ENCODE results near the gene CRYGD.
"Not testable (repeated sequence)": the region's sequence is repeated elsewhere in the genome, so short reads cannot be mapped to it uniquely, and the experiment has no call there.

The CRYGD gene

DNA sequence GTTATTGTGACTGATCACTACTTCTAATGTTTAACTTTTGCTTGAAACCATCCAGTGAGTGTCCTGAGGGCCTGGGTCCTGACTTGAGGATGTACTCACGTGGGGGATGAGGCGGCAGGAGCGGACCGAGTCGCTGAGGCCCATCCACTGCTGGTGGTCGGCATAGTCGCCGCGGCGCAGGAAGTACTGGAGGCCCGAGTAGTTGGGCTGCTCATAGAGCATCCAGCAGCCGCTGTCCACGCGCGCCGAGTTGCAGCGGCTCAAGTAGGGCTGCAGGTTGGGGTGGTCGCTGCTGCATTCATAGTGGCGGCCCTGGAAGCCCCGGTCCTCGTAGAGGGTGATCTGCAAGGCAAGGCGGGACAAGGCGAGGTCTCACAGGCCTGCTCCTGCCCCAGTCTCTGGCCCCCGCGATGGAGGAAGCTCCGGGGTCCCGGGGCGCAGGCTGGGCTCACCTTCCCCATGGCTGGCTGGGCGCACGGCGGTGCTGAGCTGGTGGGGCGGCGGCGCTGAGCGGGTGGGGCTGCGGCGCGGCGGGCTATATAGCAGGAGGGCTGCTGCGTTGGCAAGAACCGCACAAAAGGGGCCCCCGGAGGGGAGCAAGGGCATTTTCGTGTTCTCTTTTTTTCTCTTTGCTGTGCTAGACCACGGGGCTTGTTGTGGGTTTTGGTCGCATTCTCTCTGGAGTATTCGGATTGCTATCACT lies at the start of gene CRYGD:
CRYGD (minus strand) TSS at position 512 of the 703 bp plus-strand sequence; CDS start at position 461, 51 bp downstream.
- not testable (repeated sequence) for DNase-seq (ENCODE audit: low spot score)

DNA sequence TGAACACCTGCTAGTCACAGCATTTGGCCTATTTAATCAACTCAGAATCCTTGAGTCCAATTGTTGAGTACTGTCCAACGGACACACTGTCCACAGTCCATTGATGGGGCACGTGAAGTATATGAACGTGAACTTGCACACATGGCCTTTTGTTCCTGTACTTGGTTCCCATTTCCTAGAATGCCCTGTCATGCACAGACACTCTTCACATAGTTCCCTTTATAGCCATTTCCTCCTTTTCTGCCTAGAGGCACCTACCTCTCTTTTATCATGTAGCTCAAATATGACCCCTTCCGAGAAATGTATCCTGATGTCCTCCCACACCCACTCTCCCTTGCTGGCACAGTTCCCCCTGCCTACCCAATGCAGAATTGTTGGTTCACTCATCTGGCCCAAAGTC lies 47.8 kb upstream of the CRYGD start:
- DNase-seq (ENCODE audit: low spot score) = no peak

DNA sequence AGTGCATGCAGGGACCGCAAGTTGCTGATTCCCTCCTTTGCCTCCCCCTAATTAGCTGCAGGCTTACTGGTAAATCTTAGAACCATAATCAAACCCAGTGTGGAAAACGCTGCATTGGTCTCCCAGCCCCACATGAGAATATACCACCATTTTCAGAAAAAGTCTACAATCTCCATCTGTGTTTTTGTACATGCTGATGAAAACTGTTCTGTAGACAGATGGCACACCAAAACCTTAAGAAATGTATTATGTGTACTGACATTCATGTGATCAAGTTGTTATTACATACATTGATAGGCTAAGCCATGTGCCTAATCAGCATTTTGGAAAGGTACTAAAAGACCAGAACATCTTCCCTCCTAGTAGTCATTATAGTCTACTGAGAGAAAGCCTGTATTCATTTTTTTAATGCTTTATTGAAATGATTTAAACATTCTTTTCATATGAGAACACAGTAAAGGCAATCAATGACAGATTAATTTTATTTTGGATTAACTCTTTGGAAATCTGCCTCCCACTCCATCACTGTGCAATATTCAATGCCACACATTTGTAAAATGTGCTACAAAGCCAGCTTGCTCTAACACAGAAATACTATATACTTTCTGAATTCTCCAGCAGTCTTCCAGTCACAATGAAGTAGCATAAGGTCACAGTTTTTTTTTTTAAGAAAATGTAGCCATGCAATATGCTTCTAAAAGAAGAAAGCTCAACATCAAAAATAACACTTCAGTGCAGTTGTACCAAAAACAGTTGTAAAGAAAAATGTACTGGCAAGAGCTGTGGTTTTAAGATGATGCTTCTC lies 40.8 kb upstream of the CRYGD start:
- DNase-seq (ENCODE audit: low spot score) = no peak

DNA sequence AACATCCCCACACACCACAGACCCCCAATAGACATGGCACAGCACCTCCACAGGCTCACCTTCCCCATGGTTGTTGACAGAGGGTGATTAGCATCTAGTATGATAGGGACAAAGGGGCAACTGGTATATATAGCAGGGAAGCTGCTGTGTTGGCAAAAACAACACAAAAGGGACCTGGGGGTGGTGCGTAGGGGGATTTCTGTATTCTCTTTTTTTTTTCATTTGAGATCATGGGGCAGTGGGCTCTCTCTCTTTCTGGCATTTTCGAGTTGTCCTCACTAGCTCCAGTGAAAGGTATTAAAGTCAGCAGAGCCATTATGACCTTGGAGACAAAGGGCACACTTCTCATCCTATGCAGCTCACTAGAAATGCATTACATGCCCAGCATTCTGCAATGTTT lies 39.2 kb upstream of the CRYGD start, which contains the start of gene CRYGA:
CRYGA (minus strand) TSS at position 101 of the 400 bp plus-strand sequence; CDS start at position 68, 33 bp downstream.
- no peak for DNase-seq (ENCODE audit: low spot score)

DNA sequence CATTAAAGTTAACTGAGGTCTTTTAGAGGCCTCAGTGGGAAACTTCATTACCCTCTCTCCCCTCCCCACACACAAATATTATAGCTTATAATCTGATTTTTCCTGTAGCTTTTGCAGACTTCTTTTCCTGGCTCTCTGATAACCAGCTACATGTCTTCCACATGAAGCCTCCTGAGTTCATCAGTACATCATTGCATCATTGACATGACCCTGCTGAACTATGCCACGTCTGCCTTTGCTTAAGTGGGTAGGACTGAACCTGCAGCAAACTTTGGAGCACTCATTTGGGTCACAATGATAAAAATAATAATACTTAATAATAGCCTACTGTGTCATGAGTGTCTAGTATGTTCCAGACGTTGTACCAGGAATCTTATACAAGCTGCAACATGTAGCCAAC lies 32.1 kb upstream of the CRYGD start:
- no peak for DNase-seq (ENCODE audit: low spot score)

DNA sequence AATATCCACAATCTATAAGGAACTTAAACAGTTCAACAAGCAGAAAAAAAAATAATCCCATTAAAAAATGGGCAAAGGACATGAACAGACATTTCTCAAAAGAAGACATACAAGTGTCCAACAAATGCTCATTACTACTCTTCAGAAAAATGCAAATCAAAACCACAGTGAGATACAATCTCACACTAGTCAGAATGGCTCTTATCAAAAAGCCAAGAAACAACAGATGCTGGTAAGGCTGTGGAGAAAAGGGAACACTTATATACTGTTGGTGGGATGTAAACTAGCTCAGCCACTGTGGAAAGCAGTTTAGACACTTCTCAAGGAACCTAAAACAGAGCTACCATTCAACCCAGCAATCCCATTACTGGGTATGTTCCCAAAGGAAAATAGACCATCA lies 28.8 kb upstream of the CRYGD start:
- DNase-seq (ENCODE audit: low spot score) = no peak

DNA sequence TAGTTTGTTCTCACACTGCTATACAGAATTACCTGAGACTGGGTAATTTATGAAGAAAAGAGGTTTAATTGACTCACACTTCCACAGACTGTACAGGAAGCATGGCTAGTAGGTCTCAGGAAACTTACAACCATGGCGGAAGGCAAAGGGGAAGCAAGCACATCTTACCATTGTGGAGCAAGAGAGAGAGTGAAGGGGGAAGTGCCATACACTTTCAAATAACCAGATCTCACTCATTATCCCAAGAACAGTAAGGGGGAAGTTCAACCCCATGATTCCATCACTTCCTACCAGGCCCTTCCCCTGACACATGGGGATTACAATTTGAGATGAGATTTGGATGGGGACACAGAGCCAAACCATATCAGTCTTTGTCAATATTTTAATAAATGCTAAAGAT lies 26.6 kb upstream of the CRYGD start:
- DNase-seq (ENCODE audit: low spot score) = no peak

DNA sequence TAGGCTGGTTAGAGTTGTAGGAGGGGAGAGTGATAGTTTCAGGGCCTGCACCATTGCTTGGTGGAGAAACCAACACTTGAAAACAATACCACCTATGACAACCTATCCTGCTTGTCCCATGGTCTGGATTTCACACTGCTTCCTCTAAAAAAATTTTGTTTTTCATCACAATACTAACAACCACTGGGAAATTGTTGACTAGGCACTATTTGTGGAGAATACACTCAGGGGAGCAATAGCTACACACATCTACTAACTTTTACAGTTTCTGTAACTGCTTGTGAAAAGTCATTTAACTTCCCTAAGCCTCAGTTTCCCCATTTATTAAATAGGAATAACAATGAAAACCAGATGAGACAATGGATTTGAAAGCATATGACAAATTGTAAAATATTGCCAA lies 25.8 kb upstream of the CRYGD start:
- DNase-seq (ENCODE audit: low spot score) = no peak

DNA sequence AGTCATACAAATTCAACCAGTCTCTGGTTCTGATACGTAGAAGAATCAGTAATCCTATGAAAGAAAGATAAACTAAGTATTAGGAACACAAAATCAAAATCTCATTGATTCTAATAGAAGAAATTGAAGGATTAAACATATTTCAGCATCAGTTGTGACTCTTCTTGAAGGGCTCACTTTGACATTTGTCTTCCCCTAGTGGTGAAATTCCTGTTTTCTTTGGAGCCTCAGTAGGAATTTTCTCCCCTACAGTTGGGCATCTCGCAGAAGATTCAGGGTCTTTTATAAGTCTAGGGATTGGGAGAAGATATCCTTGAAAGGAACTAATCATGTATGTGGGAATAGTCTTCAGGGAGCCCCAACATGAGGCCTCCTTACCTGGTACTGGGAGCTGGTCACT lies 24.5 kb upstream of the CRYGD start:
- no peak for DNase-seq (ENCODE audit: low spot score)

DNA sequence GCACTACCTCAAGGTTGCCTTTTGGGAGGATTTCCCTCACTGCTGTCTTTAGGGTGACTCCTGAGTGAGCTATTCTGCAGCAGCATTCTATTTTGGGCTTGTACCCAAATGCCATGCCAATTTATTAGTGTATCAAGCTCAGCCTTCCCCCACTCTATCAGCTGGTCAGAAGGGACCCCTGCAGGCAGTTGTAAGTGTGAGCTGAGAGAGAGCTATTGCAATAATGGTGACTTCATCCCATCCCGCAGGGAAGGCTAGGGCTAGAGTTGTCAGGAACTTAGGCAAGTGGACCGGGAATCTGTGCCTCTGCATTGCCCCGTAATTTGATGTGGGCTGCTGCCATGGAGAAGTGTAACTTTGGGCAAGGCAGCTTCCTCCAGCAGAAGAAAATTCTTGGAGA lies 23.4 kb upstream of the CRYGD start:
- DNase-seq (ENCODE audit: low spot score) = no peak

DNA sequence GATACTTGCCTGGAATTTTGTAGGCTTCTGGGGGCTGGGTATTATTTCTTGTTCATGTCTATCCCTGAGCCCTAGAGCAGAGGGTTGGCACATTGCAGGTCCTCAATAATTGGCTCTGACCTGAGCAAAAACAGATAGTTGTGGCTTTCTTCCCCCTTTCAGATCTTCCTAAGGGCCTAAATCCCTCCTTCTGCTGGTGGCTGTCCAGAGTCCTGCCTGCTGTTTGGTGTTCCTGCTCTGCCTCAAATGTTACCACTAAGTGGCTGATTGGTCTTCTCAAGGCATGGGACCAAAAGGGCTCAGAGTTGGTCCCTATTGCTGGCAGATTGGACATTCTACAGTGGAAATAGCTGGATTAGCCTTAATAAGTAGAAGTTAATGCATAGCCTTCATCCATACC lies 22.7 kb upstream of the CRYGD start:
- DNase-seq (ENCODE audit: low spot score) = no peak

DNA sequence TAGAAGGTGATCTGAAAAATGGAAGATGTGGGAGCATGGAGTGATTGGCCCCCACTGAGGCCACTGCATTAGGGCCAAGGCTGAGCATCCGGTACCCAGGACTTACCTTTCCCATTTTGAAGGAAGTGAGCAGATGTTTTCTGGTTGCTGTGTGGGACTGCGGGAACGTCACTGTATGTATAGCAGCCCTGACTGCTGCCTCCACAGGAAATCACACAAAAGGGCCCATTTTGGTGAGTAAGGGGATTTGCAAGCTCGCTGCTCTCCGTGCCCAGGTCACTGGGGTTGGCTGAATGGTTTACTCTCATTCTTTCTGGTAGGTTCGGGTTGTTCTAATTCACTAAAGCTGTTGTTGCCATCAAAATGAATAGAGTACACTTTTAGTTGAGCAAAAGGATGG lies 21.7 kb upstream of the CRYGD start, which contains the start of gene CRYGB:
CRYGB (minus strand) TSS at position 153 of the 400 bp plus-strand sequence; CDS start at position 115, 38 bp downstream.
- DNase-seq (ENCODE audit: low spot score) = no peak

DNA sequence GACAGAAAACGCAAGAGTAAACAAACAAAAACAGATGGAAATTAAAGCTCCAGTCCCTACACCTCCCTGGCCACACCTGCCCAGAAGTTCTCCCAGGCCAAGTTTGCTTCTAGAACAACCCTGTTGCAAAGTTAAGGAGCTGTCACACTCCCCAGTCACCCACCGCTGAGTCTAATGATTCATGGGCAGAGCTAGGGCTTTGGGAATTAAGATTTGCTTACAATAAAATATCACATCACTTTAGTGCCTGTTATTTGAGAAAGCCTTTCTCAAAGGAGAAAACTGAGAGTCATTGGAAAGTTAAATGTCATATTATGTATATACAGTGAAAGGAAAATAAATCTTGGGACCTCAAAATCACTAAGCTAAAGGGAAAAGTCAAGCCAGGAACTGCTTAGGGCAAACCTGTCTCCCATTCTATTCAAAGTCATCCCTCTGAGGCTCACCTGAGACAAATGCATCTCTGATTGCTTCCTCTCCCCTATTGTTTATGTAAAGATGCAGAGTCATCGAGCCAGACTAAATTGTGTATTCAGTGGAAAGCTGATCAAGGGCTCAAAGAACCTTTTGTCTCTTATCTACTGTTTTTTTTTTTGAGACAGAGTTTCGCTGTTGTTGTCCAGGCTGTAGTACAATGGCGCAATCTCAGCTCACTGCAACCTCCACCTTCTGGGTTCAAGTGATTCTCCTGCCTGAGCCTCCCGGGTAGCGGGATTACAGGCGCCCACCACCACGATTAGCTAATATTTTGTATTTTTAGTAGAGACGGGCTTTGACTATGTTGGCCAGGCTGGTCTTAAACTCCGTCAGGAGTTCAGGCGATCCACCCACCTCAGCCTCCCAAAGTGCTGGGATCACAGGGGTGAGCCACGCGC lies 18.8 kb upstream of the CRYGD start:
- no peak for DNase-seq (ENCODE audit: low spot score)

DNA sequence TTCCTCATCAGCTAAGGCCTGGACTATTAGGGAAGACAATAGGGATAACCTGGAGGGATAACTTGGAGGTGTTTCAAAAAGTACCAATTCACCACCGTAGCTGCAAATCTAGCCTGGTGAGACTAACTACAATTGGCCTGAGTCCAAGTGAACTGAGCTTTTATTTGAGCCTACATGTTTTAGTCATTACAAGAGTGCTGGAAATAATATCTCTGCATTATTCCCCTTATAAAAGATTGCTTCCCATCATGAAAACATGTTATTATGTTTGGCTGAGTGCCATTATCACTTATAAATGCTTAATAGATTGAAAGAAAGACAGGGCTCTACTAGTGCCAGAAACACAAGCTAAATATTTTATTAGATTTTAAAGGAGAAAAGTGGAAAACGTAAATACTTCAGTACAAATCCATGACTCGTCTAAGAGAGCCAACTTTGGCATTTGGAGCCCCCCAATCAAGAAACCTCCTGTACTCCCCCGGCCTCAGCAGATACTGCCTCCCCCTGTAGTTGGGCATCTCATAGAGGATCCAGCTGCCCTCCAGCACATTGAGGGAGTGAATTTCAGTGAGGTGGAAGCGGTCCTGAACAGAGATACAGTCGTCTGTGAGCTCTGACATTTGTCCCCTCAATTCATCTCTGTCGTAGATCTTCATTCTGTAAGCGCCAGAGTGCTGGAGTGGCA lies 18.1 kb upstream of the CRYGD start:
- no peak for DNase-seq (ENCODE audit: low spot score)

DNA sequence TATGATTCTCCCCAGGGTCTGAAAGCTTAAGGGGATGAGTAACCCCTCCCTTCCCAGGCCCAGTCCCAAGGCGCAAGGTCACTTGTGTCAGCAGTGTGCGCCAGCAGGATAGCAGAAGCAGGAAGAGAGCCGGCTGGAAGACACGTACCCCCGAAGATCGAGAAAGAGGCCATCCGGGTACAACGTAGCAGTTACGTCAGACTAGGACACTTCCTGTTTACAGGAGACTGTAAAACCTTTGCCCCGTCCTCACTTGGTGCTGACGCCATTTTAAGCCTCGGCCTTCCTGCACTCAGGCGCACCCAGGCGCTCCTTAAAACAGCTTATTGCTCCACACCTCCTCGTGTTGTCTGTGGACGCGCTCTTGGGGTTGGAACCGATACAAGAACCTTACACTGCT lies 15.1 kb upstream of the CRYGD start:
- DNase-seq (ENCODE audit: low spot score) = no peak

DNA sequence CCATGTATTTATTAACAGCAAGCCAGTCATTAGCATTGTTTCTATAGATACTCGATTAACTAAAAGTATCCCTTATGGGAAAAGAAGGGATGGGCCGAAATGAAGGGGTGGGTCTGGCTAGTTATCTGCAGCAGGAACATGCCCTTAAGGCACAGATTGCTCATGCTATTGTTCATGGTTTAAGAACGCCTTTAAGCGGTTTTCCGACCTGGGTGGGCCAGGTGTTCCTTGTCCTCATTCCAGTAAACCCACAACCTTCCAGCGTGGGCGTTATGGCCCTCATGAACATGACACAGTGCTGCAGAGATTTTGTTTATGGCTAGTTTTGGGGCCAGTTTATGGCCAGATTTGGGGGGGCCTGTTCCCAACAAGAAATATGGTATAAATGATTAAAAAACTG lies 14.0 kb upstream of the CRYGD start:
- DNase-seq (ENCODE audit: low spot score) = not testable (repeated sequence)

DNA sequence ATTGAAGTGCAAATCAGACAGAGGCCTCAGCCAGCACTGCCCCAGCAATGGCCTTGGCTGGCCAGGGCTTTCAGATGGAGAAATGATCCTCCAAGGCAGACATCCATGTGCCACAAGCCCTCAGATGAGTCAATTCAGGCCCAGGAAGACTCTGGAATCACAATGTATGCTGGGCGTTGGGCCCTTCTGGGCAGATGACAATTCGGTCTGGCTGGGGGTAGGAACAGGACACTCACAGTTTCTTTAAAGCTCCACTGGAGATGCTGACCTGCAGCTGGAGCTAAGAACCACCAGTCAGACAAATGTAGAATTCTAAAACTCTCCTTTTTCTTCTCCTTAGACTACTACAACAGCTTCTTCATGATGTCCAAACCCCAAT lies 12.4 kb upstream of the CRYGD start:
- DNase-seq (ENCODE audit: low spot score) = no peak

DNA sequence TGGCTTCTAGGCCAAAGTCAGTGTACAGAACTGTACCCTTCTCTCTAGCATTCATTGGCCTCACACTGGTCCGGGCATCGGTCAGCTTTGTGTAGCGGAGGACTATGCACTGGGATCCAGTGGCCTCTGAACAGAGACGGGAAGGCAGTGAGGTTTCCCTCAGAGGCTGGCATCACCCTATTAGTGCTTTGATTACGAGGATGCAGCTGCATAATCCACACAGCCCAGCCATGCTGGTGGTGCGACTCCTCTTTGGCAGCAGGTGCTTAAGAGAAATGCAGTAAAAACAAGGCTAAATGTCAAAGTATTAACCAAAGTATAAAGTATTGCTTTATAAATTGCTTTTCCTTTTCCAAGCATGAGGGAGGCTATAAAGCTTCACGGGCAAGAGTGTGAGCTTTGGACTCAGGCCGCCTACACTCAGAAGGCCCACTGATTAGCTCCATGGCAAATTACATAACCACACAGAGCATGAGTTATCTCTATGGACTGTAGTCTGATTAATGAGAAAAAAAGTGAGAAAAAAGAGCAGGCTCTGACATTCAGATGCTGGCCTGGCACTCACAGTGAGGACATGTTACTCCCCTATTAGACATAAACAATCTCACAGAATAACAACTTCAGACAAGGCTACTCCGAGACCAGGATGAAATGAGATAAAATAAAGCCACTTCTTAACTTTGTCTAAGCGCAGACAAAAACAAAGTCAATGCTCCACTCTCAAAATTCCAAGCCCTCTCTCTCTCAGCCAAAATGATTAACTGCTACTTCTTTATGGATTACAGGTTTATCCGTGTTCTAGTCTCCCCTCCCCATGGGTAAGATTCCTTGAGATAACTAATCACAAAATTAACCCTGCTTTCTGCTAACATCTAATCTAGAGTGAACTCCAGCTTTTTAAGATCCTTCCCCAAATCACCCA lies 11.7 kb upstream of the CRYGD start:
- no peak for DNase-seq (ENCODE audit: low spot score)

DNA sequence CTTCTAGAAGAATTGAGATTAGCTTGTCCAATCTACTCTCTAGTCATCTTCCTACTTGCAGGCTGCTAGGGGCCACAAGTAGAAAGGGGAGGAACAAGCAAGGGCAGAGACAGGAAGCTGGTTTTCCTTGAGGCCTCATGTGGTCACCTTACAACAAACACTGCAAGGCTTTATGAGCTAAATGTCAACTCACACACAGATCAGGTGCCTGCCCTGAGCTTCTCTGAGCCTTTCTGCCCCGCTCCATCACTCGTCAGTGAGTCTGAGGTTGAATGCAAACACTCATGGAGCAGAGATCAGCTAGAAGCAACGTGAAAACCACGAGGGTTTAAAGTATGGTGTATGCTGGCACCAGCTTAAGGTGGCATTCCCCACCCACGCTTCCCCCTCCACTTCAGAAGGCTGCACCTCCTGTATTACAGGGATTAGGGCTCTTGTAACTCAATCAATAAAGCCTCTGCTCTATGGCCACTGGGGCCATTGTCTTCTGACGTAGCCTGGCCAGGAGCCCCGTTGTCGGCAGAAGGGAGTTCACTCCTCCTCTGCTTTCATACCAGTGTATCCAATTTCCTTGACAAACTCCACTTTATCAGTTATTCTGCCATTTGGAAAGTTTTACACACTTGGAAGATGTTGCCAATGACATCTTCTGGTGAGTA lies 10.7 kb upstream of the CRYGD start:
- DNase-seq (ENCODE audit: low spot score) = no peak

DNA sequence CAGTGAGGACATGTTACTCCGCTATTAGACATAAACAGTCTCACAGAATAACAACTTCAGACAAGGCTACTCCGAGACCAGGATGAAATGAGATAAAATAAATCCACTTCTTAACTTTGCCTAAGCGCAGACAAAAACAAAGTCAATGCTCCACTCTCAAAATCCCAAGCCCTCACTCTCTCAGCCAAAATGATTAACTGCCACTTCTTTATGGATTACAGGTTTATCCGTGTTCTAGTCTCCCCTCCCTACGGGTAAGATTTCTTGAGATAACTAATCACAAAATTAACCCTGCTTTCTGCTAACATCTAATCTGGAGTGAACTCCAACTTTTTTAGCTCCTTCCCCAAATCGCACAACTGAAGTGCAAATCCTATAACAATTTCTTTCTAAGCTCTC lies 6.4 kb upstream of the CRYGD start:
- DNase-seq (ENCODE audit: low spot score) = no peak
